HG02642 (cell line): Measurements from ENCODE around the gene TTC38.

Experiments used
- ATAC-seq: cut with Tn5 transposase; IDR thresholded peaks from one replicate; pipeline ENCODE4 v1.9.1; 2021; ENCODE audit warnings: mild to moderate bottlenecking; ENCODE audit not compliant: unreplicated experiment, poor library complexity

The TTC38 gene

DNA sequence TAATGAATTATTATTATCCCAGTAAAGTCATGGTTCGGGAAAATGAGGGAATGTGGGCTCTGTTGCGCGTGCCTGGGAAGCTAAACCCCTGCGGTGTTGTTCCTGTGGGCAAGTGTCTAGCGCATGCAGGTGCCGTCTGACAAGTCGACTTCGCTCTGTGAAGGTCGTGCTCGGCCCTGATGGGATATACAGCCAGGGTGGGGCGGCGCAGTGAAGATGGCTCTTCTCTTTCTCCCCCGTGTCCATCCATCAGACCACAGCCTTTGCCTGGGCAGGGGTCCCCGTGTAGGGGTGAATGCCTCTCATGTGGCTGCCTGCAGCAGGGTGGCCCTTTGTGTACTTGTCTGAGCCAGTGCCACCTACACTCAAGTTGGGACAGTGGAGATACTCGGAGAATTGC lies 54.9 kb downstream of the TTC38 start:
- ATAC-seq: no peak

DNA sequence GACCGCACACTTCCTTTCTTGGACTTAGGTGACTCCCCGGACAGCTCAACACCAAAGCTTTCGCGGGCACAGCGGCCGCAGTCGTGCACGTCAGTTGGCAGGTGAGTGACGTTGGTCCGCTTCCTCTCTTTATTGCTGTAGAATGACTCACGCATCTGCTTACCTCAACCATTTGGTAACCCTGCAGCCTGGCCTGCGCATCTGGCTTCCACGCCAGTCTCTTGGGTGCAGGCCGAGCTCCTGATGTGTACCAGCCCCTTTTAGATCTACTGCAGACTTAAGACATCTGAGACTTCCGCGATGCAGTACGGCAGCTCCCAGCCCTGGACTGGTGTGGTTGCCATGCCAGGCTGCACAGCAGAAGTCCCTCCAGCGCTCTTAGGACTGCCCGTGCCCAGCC lies 55.4 kb downstream of the TTC38 start:
- ATAC-seq: no peak

GRCh38 chr22:46326066-46326680 lies 58.4 kb downstream of the TTC38 start:
- no peak for ATAC-seq

DNA sequence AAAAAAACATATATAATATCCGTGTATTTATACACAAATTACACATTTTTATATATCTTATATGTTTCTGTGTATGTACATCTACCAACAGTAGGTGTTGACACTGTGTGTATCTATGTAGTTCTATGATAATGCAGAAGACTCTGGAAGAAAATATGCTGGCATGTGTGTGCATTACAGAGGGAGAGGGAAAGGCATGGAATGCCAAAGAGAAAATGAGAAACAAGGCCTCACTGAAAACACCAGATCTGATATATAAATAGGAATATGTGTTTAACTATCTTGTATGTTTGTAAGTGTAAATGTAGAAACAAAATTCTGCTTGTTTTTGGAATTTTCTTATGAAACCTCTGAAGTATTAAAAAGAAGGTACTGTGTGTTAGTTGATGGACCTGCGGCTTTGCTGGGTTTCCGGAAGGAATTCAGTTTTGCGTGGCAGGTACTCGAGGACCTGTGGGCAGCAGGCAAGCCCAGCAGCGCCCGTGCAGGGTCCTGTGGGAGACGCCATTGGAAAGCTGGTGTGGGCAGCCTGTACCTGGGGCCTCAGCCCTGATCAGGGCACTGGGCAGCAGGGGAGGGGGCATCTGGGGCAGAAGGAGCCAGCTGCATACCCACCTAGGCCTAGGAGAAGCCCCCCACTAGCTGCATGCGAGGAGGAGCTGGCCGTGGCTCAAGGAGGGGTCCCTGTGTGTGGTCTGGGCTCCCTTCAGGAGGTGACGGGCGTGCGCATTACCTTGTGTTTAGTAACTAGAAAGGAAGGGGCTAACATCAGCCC lies 60.1 kb downstream of the TTC38 start:
- no peak for ATAC-seq

GRCh38 chr22:46328797-46329196 lies 61.0 kb downstream of the TTC38 start:
- no peak for ATAC-seq

DNA sequence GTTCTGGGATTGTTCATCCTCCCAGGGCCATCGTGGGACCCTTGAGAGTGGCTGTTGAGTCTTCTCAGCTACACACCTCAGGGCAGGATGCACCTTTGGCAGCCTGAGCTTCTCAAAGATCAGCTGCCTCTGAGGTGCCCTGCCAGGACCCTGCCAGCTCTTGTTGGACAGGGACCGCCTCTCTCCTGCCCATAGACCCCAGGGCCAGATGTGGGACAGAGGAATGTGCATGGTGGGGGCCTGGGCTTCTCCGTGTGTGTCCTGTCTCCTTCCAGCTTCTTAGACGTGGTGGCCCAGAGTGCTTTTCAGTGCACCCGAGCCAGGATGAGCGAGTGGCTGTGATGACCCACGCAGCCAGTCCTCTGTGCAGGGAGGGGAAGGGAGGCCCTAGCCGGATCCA lies 61.8 kb downstream of the TTC38 start:
- ATAC-seq: no peak

GRCh38 chr22:46330426-46330825 lies 62.6 kb downstream of the TTC38 start:
- no peak for ATAC-seq

- ATAC-seq: no peak
These were observed 63.7 kb downstream of the TTC38 start for GRCh38 chr22:46331496-46331895.

- ATAC-seq: peak; percentile 91
These were observed 67.7 kb downstream of the TTC38 start, which contains the start of gene TRMU for GRCh38 chr22:46335201-46336118. Gene TRMU, plus strand, starts transcription at chr22:46335714. Its CDS starts 51 bp downstream, at chr22:46335765.

GRCh38 chr22:46336119-46337078 lies 68.6 kb downstream of the TTC38 start:
- ATAC-seq: peak; percentile 5

- no peak for ATAC-seq
These were observed 70.1 kb downstream of the TTC38 start for GRCh38 chr22:46337870-46338269.

- no peak for ATAC-seq
These were observed 70.8 kb downstream of the TTC38 start for GRCh38 chr22:46338636-46339035.

GRCh38 chr22:46339956-46340355 lies 72.1 kb downstream of the TTC38 start:
- ATAC-seq: no peak

DNA sequence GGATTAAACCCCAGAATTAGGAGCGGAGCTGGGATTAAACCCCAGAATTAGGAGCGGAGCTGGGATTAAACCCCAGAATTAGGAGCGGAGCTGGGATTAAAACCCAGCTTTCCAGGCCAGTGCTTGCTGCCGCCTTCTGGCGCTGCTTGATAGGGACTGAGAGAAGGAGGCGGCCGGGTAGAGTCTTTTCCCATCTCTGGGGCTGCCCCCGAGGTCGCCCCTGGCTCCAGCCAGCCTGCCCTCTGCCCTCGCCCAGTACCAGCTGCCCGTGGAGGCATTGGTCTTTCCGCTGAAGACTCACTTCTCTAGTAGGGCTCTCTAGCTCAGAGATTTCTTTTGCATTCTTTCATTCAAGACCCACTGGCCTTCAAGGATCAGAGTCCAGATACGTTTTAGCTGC lies 72.9 kb downstream of the TTC38 start:
- no peak for ATAC-seq
